Esophagus squamous epithelium (tissue), 5 donors: ENCODE measurements around the gene DLGAP4. TPM values are rescaled to one million over a fixed set of nuclear protein-coding genes. Genes with fewer than 3 reads are reported as not detected.

ENCODE experiments used
- DNase-seq: peaks from one replicate; lab custom pipeline; 2025; lab: John Stamatoyannopoulos, UW
- H3K27ac ChIP-seq, 4 donors: fragments of 200-600 bp; sonication (generic); one replicate each; pipeline ENCODE4 v1.5.1; 2016 to 2019; ENCODE audit warnings: mild to moderate bottlenecking in 1 of 4
- H3K27me3 ChIP-seq, 4 donors: fragments of 200-600 bp; sonication (generic); 1 replicate in 3 of 4; 2 replicates in 1 of 4; pipeline versions ENCODE4 v1.5.1 to v1.6.0; 2017 to 2021; ENCODE audit warnings: antibody characterized with exemption in 1 of 4
- H3K36me3 ChIP-seq, 3 donors: fragments of 200-600 bp; sonication (generic); one replicate each; pipeline ENCODE4 v1.5.1; 2016 to 2019
- H3K4me1 ChIP-seq, 3 donors: fragments of 200-600 bp; sonication (generic); one replicate each; pipeline ENCODE4 v1.5.1; 2017 to 2019
- H3K4me3 ChIP-seq, 4 donors: fragments of 200-600 bp; sonication (generic); 1 replicate in 3 of 4; 2 replicates in 1 of 4; pipeline ENCODE4 v1.5.1; 2016 to 2019; ENCODE audit warnings: mild to moderate bottlenecking in 2 of 4, moderate library complexity in 1 of 4
- H3K9me3 ChIP-seq, 3 donors: fragments of 200-600 bp; sonication (generic); one replicate each; pipeline ENCODE4 v1.5.1; 2016 to 2019
- CTCF ChIP-seq, 6 experiments: fragments of 450-650 bp in 4 of 6; fragments of 200-600 bp in 2 of 6; sonication (generic) in 2 of 6; IDR thresholded peaks; one replicate each; pipeline ENCODE4 v1.5.1; 2016 to 2019; ENCODE audit warnings: antibody characterized with exemption in 6 of 6, mild to moderate bottlenecking in 4 of 6, moderate library complexity in 4 of 6
- POLR2A ChIP-seq, 4 donors: fragments of 450-650 bp; IDR thresholded peaks; one replicate each; pipeline ENCODE4 v1.6.1; 2017; ENCODE audit warnings: antibody characterized with exemption in 4 of 4, mild to moderate bottlenecking in 4 of 4, moderate library complexity in 3 of 4
- WGBS, 2 donors: methylation state at CpG; one replicate each; pipeline ENCODE4 v1.1.5; 2018; 5-methylcytosine and 5-hydroxymethylcytosine counted together
- intact Hi-C: fragments of 100-400 bp; cut with DNase I; formaldehyde crosslinking; loops from one replicate; pipeline ENCODE4 v1.15.0; 2022
- total RNA-seq, 4 donors: library from RNA; depleted of rRNA; stranded (reverse); fragments of >200 nt; gene quantifications; one replicate each; pipeline ENCODE4 v1.1.0, GENCODE V29; 2016
- donor health status: DM: yes; HTN: yes; CAD: no.

Gene DLGAP4
- total RNA-seq, 4 donors from 2014 or later: 9.4 to 40.4 (median 16.4) TPM

- 94 to 100% methylated on average over 1 to 9 of the region's 24 CpGs for WGBS, 2 donors
- TF ChIP-seq POLR2A (IDR thresholded peaks at IDR 0.05) (no peak), CTCF (IDR thresholded peaks at IDR 0.05) (no peak)
Observed at GRCh38 chr20:36267605-36268381, 38.3 kb upstream of the DLGAP4 start.

GRCh38 chr20:36268440-36269342 lies 37.4 kb upstream of the DLGAP4 start:
- no peak overlapping the region for H3K27ac ChIP-seq
- 45 to 57% methylated on average over 9 of the region's 10 CpGs for WGBS, 2 donors

More at GRCh38 chr20:36267605-36268381, 38.3 kb upstream of the DLGAP4 start:
- Histone ChIP-seq H3K4me1 (no peaks in the 10 kb centered on the region), H3K27ac (no peak overlapping the region), H3K36me3 (no peaks in the 10 kb centered on the region), H3K27me3 (peaks cover 0 to 5% (median 0%) of the 10 kb centered on the region in 4 donors), H3K4me3 (no peak overlapping the region), H3K9me3 (no peaks in the 10 kb centered on the region)
- intact Hi-C loops: no loop called here
- DNase-seq: no peak

GRCh38 chr20:36269507-36269906 lies 36.6 kb upstream of the DLGAP4 start:
- no peak for DNase-seq
- TF ChIP-seq CTCF (IDR thresholded peaks at IDR 0.05): no peak
- no peak for TF ChIP-seq POLR2A (IDR thresholded peaks at IDR 0.05)
- no peak overlapping the region for H3K27ac ChIP-seq
- peaks cover 0 to 22% (median 0%) of the 10 kb centered on the region in 4 donors for H3K27me3 ChIP-seq
- H3K9me3 ChIP-seq: no peaks in the 10 kb centered on the region
- no peak overlapping the region for H3K4me3 ChIP-seq
- no peaks in the 10 kb centered on the region for H3K4me1 ChIP-seq
- WGBS, 2 donors: 68 to 69% methylated on average over 2 of the region's 2 CpGs
- no peaks in the 10 kb centered on the region for H3K36me3 ChIP-seq
- intact Hi-C loops: no loop called here

More at GRCh38 chr20:36268440-36269342, 37.4 kb upstream of the DLGAP4 start:
- Histone ChIP-seq H3K4me1 (no peaks in the 10 kb centered on the region), H3K9me3 (no peaks in the 10 kb centered on the region), H3K4me3 (no peak overlapping the region), H3K36me3 (no peaks in the 10 kb centered on the region), H3K27me3 (peaks cover 0 to 14% (median 0%) of the 10 kb centered on the region in 4 donors)
- no peak for DNase-seq
- TF ChIP-seq CTCF (IDR thresholded peaks at IDR 0.05) (no peak), POLR2A (IDR thresholded peaks at IDR 0.05) (no peak)
- intact Hi-C loops: no loop called here

GRCh38 chr20:36270744-36271638 lies 35.1 kb upstream of the DLGAP4 start:
- Histone ChIP-seq H3K36me3 (no peaks in the 10 kb centered on the region), H3K27me3 (peaks cover 0 to 36% (median 0%) of the 10 kb centered on the region in 4 donors), H3K9me3 (no peaks in the 10 kb centered on the region), H3K4me1 (no peaks in the 10 kb centered on the region), H3K4me3 (no peak overlapping the region), H3K27ac (no peak overlapping the region)
- intact Hi-C loops: no loop called here
- 80 to 82% methylated on average over 11 to 14 of the region's 20 CpGs for WGBS, 2 donors
- no peak for DNase-seq
- TF ChIP-seq POLR2A (IDR thresholded peaks at IDR 0.05): no peak
